ENCODE results near the gene MCM9. TPM values are rescaled to one million over a fixed set of nuclear protein-coding genes. Genes with fewer than 3 reads are reported as not detected.

Gene MCM9
- total RNA-seq, 1 experiment from 2014 or later: 17.8 TPM

DNA sequence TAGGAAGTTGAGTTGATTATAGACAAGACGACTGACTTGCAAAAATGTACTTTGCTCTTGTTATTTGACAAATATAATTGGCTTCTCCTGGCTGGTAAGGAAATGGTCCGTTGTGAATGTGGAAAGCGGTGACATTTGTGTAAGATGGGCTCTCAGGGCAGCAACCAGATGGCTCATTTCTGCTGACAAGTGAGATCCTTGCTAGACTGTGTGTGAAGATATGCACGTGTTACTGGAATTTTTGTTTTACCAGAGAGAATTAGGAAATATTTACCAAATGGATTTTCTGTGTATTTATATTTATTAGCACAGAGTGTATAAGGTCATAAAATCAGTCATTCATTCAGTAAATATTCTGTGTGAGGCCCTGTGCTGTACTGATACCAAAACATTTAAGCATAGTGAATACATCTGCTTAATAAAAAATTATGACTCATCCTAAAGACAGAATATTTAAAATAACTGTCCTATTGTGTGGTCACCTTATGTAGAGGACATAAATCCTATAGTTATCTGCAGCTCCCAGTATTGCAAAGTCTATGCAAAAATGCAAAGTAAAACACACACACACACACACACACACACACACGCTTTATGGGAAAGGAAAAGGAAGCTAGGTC is 150.9 kb downstream of the MCM9 start:
- H4K20me1 ChIP-seq (ENCODE audit: insufficient read depth, low read depth, low read length): no peaks in the 10 kb centered on the region
- no peaks in the 10 kb centered on the region for H3K27me3 ChIP-seq (ENCODE audit: low read length)
- H3K4me1 ChIP-seq (ENCODE audit: low read length): peaks cover 36% of the 10 kb centered on the region
- H3K79me2 ChIP-seq (ENCODE audit: low read length): no peaks in the 10 kb centered on the region
- H3K9ac ChIP-seq (ENCODE audit: low read length): no peak overlapping the region
- H2AFZ ChIP-seq (ENCODE audit: low read length): no peak overlapping the region
- no peak for DNase-seq
- peak overlapping the region; percentile 30 for H3K4me2 ChIP-seq (ENCODE audit: low read depth, low read length, poor library complexity, severe bottlenecking)
- no peaks in the 10 kb centered on the region for H3K9me3 ChIP-seq (ENCODE audit: low read length)
- H3K36me3 ChIP-seq (ENCODE audit: insufficient read depth, low read length): no peaks in the 10 kb centered on the region
- H3K27ac ChIP-seq (ENCODE audit: low read length): no peak overlapping the region
- no peaks in the 10 kb centered on the region for H3K9me2 ChIP-seq (replicated peaks; ENCODE audit: insufficient read depth, low read length)
- no peak overlapping the region for H3K4me3 ChIP-seq (ENCODE audit: low read length)

DNA sequence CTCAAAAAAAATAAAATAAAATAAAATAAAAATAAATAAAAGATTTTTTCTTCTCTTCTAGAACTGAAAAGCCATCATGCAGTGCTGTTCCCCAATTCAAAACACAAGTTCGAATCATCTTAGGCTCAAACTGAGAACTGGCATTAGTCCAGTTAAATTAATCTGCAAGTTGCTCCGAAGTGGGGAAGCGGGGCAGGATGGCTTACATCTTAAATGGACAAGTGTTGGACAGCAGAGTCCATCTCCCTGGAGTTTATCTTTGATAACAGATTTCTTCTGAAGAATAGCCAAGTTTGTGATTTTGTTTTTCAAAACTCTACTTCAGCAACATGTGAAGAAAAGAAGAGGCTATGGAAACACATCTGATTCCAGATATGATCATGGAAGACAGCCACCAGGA is 152.3 kb downstream of the MCM9 start:
- Histone ChIP-seq H3K9ac (ENCODE audit: low read length) (no peak overlapping the region), H3K36me3 (ENCODE audit: insufficient read depth, low read length) (no peaks in the 10 kb centered on the region), H3K9me3 (ENCODE audit: low read length) (no peaks in the 10 kb centered on the region), H3K4me1 (ENCODE audit: low read length) (peaks cover 30% of the 10 kb centered on the region), H3K4me2 (ENCODE audit: low read depth, low read length, poor library complexity, severe bottlenecking) (no peak overlapping the region), H3K9me2 (replicated peaks; ENCODE audit: insufficient read depth, low read length) (no peaks in the 10 kb centered on the region), H3K79me2 (ENCODE audit: low read length) (no peaks in the 10 kb centered on the region), H3K27me3 (ENCODE audit: low read length) (no peaks in the 10 kb centered on the region), H4K20me1 (ENCODE audit: insufficient read depth, low read depth, low read length) (no peaks in the 10 kb centered on the region), H2AFZ (ENCODE audit: low read length) (no peak overlapping the region), H3K4me3 (ENCODE audit: low read length) (no peak overlapping the region), H3K27ac (ENCODE audit: low read length) (no peak overlapping the region)
- DNase-seq: no peak

DNA sequence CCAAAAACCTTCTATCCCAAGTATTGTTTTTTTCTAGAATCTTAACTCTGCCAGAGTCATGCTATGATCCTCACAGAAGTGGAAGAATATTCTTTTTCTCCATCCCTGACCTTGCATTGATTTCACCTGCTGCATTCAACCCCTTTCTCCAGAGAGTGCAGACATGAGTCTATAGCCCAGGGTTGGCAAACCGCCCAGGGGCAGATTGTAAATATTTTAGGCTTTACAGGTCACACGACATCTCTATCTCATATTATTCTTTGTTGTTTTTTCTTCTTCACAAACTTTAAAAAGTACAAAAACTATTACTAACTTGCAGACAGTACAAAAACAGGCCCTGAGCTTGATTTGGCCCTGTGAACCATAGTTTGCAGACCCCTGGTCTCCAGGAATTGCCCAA is 153.1 kb downstream of the MCM9 start:
- Histone ChIP-seq H3K36me3 (ENCODE audit: insufficient read depth, low read length) (no peaks in the 10 kb centered on the region), H3K79me2 (ENCODE audit: low read length) (no peaks in the 10 kb centered on the region), H3K4me2 (ENCODE audit: low read depth, low read length, poor library complexity, severe bottlenecking) (no peak overlapping the region), H4K20me1 (ENCODE audit: insufficient read depth, low read depth, low read length) (no peaks in the 10 kb centered on the region), H3K27ac (ENCODE audit: low read length) (no peak overlapping the region), H2AFZ (ENCODE audit: low read length) (no peak overlapping the region), H3K27me3 (ENCODE audit: low read length) (no peaks in the 10 kb centered on the region), H3K4me3 (ENCODE audit: low read length) (no peak overlapping the region), H3K9ac (ENCODE audit: low read length) (no peak overlapping the region), H3K9me3 (ENCODE audit: low read length) (no peaks in the 10 kb centered on the region), H3K4me1 (ENCODE audit: low read length) (peaks cover 23% of the 10 kb centered on the region), H3K9me2 (replicated peaks; ENCODE audit: insufficient read depth, low read length) (no peaks in the 10 kb centered on the region)
- DNase-seq: no peak

DNA sequence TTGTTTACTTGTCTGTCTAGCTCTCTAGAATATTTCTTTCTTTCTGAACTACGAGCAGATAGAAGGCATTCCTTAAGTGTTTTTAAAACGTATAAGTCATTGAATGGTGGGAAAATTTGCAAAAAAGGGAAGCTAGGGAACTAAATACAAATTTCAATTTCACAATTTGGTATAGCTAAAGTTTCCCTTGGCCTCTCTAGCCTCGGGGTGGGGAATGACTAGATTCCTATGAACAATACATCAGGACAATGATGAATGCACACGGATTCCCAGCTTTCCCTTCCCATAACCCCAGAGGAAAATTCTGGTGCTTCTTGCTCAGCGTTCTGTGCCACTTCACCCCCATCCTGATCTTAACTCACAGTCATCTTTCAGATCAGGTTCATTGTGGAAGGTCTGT is 154.3 kb downstream of the MCM9 start:
- no peaks in the 10 kb centered on the region for H3K9me2 ChIP-seq (replicated peaks; ENCODE audit: insufficient read depth, low read length)
- H3K4me2 ChIP-seq (ENCODE audit: low read depth, low read length, poor library complexity, severe bottlenecking): no peak overlapping the region
- H3K27me3 ChIP-seq (ENCODE audit: low read length): no peaks in the 10 kb centered on the region
- H3K9ac ChIP-seq (ENCODE audit: low read length): no peak overlapping the region
- H3K4me1 ChIP-seq (ENCODE audit: low read length): peaks cover 18% of the 10 kb centered on the region
- H2AFZ ChIP-seq (ENCODE audit: low read length): no peak overlapping the region
- no peak overlapping the region for H3K27ac ChIP-seq (ENCODE audit: low read length)
- DNase-seq: no peak
- H3K36me3 ChIP-seq (ENCODE audit: insufficient read depth, low read length): no peaks in the 10 kb centered on the region
- no peaks in the 10 kb centered on the region for H3K9me3 ChIP-seq (ENCODE audit: low read length)
- H4K20me1 ChIP-seq (ENCODE audit: insufficient read depth, low read depth, low read length): no peaks in the 10 kb centered on the region
- H3K79me2 ChIP-seq (ENCODE audit: low read length): no peaks in the 10 kb centered on the region
- no peak overlapping the region for H3K4me3 ChIP-seq (ENCODE audit: low read length)

DNA sequence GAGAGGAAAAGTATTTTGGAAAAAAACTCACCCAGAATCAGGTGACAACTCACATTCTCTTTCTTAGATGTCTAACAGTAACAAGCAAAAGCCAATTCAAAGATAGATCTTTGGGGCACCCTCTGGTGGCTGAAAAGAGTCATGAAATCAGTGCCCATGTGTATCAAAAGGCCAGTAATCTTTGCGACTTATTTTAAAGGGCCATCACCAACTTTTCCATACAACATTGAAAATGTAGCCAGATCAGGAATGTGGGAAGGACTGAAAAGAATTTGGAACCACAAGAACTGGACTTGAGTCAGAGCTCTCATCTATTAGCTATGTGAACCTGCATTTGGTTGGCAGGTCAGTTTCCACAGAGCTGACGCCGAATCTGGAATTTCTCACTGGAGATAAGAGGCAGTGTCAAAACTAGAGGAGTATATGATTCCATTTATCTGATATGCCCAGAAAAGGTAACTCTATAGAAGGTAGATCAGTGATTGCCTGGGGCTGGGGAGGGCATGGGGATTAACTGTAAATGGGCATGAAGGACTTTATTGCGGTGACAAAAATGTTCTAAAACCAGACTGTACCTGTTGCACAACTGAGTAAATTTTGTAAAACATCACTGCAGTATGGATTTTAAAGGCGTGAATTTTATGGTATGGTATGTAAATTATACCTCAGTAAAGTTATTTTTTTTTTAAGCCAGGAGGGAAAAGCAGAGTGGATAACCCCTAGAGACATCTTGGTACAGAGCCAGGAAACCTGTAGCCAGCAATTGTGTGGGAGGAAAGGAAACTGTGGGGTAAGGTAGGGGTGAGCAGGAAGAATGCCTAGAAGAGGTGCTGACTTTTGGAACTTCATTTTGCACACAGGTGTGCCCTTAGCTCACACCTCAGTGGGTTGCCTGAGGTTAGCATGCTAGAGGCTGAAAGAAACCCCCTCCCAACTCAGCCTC is 158.1 kb downstream of the MCM9 start:
- Histone ChIP-seq H2AFZ (ENCODE audit: low read length) (no peak overlapping the region), H4K20me1 (ENCODE audit: insufficient read depth, low read depth, low read length) (no peaks in the 10 kb centered on the region), H3K79me2 (ENCODE audit: low read length) (no peaks in the 10 kb centered on the region), H3K9me3 (ENCODE audit: low read length) (no peaks in the 10 kb centered on the region), H3K27me3 (ENCODE audit: low read length) (no peaks in the 10 kb centered on the region), H3K36me3 (ENCODE audit: insufficient read depth, low read length) (no peaks in the 10 kb centered on the region), H3K9me2 (replicated peaks; ENCODE audit: insufficient read depth, low read length) (no peaks in the 10 kb centered on the region), H3K9ac (ENCODE audit: low read length) (no peak overlapping the region), H3K4me2 (ENCODE audit: low read depth, low read length, poor library complexity, severe bottlenecking) (no peak overlapping the region), H3K27ac (ENCODE audit: low read length) (no peak overlapping the region), H3K4me1 (ENCODE audit: low read length) (no peaks in the 10 kb centered on the region), H3K4me3 (ENCODE audit: low read length) (no peak overlapping the region)
- peak; percentile 83 for DNase-seq

DNA sequence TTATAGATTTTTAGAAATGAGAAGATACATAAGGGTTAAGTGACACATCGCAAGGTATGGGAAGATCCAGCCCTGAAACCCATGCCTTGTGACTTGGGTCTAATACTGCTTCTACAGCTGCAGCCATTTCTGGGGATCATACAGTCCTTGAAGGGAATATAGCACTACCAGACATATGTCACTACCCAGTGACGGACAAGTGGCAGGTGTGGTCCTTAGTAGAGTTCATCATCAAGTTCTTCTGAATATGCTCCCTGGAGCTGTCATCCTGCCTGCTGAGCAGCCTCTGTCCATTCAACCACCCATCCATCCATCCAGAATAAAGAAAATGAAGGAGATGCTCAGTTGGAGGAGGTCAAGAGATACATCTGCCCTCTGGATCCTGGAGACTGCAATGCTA is 159.6 kb downstream of the MCM9 start:
- H3K4me1 ChIP-seq (ENCODE audit: low read length): no peaks in the 10 kb centered on the region
- no peaks in the 10 kb centered on the region for H3K9me3 ChIP-seq (ENCODE audit: low read length)
- no peaks in the 10 kb centered on the region for H3K27me3 ChIP-seq (ENCODE audit: low read length)
- H2AFZ ChIP-seq (ENCODE audit: low read length): no peak overlapping the region
- no peaks in the 10 kb centered on the region for H3K9me2 ChIP-seq (replicated peaks; ENCODE audit: insufficient read depth, low read length)
- no peak overlapping the region for H3K4me2 ChIP-seq (ENCODE audit: low read depth, low read length, poor library complexity, severe bottlenecking)
- no peaks in the 10 kb centered on the region for H3K36me3 ChIP-seq (ENCODE audit: insufficient read depth, low read length)
- H3K79me2 ChIP-seq (ENCODE audit: low read length): no peaks in the 10 kb centered on the region
- H3K4me3 ChIP-seq (ENCODE audit: low read length): no peak overlapping the region
- no peak overlapping the region for H3K9ac ChIP-seq (ENCODE audit: low read length)
- no peaks in the 10 kb centered on the region for H4K20me1 ChIP-seq (ENCODE audit: insufficient read depth, low read depth, low read length)
- no peak overlapping the region for H3K27ac ChIP-seq (ENCODE audit: low read length)
- DNase-seq: no peak

DNA sequence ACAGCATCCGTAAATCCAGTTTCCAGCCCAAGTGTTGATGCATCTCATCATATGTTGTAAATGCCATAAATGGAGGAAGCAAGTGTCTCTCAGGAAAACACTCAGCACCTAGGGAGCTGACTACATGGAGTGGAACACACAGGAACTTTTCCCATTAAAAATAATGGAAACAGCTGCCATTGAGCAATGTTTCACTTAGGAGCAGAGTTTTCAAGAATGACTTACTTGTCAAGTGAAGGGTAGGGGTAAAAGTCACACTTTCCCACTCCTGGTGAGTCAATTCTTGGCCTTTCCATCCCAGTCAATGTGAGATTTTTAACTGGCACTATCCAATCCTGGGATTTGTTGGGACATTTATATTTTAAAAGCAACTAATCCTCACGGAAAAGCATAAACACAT is 160.4 kb downstream of the MCM9 start:
- Histone ChIP-seq H3K27ac (ENCODE audit: low read length) (no peak overlapping the region), H3K79me2 (ENCODE audit: low read length) (no peaks in the 10 kb centered on the region), H2AFZ (ENCODE audit: low read length) (no peak overlapping the region), H3K4me1 (ENCODE audit: low read length) (no peaks in the 10 kb centered on the region), H3K9me2 (replicated peaks; ENCODE audit: insufficient read depth, low read length) (no peaks in the 10 kb centered on the region), H3K36me3 (ENCODE audit: insufficient read depth, low read length) (no peaks in the 10 kb centered on the region), H3K27me3 (ENCODE audit: low read length) (no peaks in the 10 kb centered on the region), H3K4me2 (ENCODE audit: low read depth, low read length, poor library complexity, severe bottlenecking) (no peak overlapping the region), H3K9ac (ENCODE audit: low read length) (no peak overlapping the region), H3K4me3 (ENCODE audit: low read length) (no peak overlapping the region), H3K9me3 (ENCODE audit: low read length) (no peaks in the 10 kb centered on the region), H4K20me1 (ENCODE audit: insufficient read depth, low read depth, low read length) (no peaks in the 10 kb centered on the region)
- DNase-seq: no peak

DNA sequence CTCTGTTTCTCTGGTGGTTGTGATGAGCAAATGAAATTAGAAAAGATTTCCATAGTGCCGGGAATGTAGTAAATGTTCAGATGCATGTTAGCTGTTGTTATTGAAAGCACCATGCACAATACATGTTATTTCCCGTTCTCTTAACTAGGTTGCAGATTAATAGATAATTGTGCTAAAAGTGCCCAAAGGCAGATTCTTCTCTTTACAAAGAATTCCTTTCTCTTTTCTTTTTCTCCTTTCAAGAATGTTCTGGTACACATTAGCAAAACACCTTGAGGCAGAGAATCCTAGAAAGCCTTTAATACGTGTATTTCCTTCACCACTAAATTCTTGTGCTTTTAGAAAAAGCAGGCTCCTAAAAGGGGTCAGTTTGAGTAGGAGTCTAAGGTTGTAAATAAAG is 162.1 kb downstream of the MCM9 start:
- no peak overlapping the region for H3K9ac ChIP-seq (ENCODE audit: low read length)
- no peaks in the 10 kb centered on the region for H3K9me3 ChIP-seq (ENCODE audit: low read length)
- H3K4me3 ChIP-seq (ENCODE audit: low read length): no peak overlapping the region
- no peaks in the 10 kb centered on the region for H3K27me3 ChIP-seq (ENCODE audit: low read length)
- H3K4me2 ChIP-seq (ENCODE audit: low read depth, low read length, poor library complexity, severe bottlenecking): no peak overlapping the region
- H3K36me3 ChIP-seq (ENCODE audit: insufficient read depth, low read length): no peaks in the 10 kb centered on the region
- H2AFZ ChIP-seq (ENCODE audit: low read length): no peak overlapping the region
- H4K20me1 ChIP-seq (ENCODE audit: insufficient read depth, low read depth, low read length): no peaks in the 10 kb centered on the region
- H3K79me2 ChIP-seq (ENCODE audit: low read length): no peaks in the 10 kb centered on the region
- no peak for DNase-seq
- no peaks in the 10 kb centered on the region for H3K9me2 ChIP-seq (replicated peaks; ENCODE audit: insufficient read depth, low read length)
- H3K4me1 ChIP-seq (ENCODE audit: low read length): no peaks in the 10 kb centered on the region
- no peak overlapping the region for H3K27ac ChIP-seq (ENCODE audit: low read length)
